Progenitor cell of endocrine pancreas (in vitro differentiated cells): ENCODE measurements around the gene SORCS2. TPM values are rescaled to one million over a fixed set of nuclear protein-coding genes. Genes with fewer than 3 reads are reported as not detected.

Source experiments
- DNase-seq: peaks from one replicate; pipeline ENCODE4 v3.0.0; 2021; ENCODE audit warnings: low spot score; ENCODE audit not compliant: unreplicated experiment
- H3K27ac Mint-ChIP-seq: 2 replicates; pipeline ENCODE4 v1.8.0; 2021; ENCODE audit warnings: mild to moderate bottlenecking, moderate library complexity, mixed read lengths
- H3K27me3 Mint-ChIP-seq: 2 replicates; pipeline ENCODE4 v1.8.0; 2021; ENCODE audit warnings: mixed read lengths
- H3K36me3 Mint-ChIP-seq: 2 replicates; pipeline ENCODE4 v1.8.0; 2022; ENCODE audit warnings: mixed read lengths; ENCODE audit not compliant: insufficient read depth
- H3K4me1 Mint-ChIP-seq: 2 replicates; pipeline ENCODE4 v1.8.0; 2021; ENCODE audit warnings: low read depth, mixed read lengths
- H3K4me3 Mint-ChIP-seq: 2 replicates; pipeline ENCODE4 v1.8.0; 2021; ENCODE audit warnings: low read depth, mild to moderate bottlenecking, moderate library complexity, mixed read lengths
- H3K9me3 Mint-ChIP-seq: 2 replicates; pipeline ENCODE4 v1.8.0; 2021; ENCODE audit warnings: low read depth, mixed read lengths
- CTCF ChIP-seq: fragments of 200-600 bp; sonication (generic); IDR thresholded peaks from one replicate; pipeline ENCODE4 v1.5.0; 2021; ENCODE audit warnings: antibody characterized with exemption, mild to moderate bottlenecking; ENCODE audit not compliant: unreplicated experiment
- total RNA-seq: library from RNA; stranded (reverse); gene quantifications from 2 replicates; pipeline ENCODE4 v1.2.1, GENCODE V29; 2021

Gene SORCS2
- total RNA-seq, 1 donor from 2014 or later: 2.2 TPM

DNA sequence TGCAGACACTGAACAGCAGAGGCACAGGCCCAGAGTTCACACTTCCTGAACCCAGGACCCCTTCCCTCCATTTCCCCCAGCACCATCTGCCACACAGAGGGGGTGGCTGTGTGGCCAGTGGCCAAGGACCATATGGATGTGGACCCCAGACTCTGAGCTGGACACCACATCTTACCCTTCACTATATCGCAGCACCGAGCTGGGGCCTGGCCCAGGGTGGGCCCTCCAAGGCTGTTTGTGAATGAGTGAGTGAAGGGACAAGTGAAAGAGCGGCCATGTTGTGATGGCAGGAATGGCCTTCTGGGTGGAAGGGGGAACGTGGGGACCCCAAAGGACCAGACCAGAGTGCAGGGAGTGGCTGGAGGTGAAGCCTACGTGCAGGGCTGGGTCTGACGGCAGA is 498.7 kb downstream of the SORCS2 start:
- no peak for DNase-seq
- TF ChIP-seq CTCF: no peak
- Mint-ChIP-seq H3K4me1 (peaks cover 2% of the 10 kb centered on the region), H3K4me3 (no peak overlapping the region), H3K36me3 (no peaks in the 10 kb centered on the region), H3K9me3 (no peaks in the 10 kb centered on the region), H3K27me3 (peaks cover 10% of the 10 kb centered on the region), H3K27ac (no peak overlapping the region)

DNA sequence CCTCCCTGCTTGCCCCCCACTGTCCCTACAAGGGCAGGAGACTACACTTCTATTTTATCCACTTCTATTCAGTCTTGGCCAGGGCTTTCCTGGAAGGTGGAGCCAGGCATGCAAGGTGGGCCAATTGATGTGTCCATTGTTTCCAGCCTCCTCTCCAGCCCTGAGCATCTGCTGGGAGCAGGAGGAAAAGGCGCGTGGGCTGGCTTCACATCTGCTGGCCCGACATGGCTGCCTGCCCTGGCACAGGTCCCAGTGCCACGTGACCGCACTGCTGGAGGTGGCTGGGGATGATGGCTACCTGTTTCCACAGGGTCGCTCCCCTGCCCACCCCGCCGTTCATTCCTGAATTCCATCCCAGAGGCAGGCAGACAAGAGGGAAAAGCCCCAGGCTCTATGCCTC is 499.6 kb downstream of the SORCS2 start:
- no peak for DNase-seq
- peaks cover 2% of the 10 kb centered on the region for H3K4me1 Mint-ChIP-seq
- H3K36me3 Mint-ChIP-seq: no peaks in the 10 kb centered on the region
- H3K4me3 Mint-ChIP-seq: no peak overlapping the region
- TF ChIP-seq CTCF: no peak
- H3K27ac Mint-ChIP-seq: no peak overlapping the region
- H3K27me3 Mint-ChIP-seq: peaks cover 13% of the 10 kb centered on the region
- H3K9me3 Mint-ChIP-seq: no peaks in the 10 kb centered on the region

DNA sequence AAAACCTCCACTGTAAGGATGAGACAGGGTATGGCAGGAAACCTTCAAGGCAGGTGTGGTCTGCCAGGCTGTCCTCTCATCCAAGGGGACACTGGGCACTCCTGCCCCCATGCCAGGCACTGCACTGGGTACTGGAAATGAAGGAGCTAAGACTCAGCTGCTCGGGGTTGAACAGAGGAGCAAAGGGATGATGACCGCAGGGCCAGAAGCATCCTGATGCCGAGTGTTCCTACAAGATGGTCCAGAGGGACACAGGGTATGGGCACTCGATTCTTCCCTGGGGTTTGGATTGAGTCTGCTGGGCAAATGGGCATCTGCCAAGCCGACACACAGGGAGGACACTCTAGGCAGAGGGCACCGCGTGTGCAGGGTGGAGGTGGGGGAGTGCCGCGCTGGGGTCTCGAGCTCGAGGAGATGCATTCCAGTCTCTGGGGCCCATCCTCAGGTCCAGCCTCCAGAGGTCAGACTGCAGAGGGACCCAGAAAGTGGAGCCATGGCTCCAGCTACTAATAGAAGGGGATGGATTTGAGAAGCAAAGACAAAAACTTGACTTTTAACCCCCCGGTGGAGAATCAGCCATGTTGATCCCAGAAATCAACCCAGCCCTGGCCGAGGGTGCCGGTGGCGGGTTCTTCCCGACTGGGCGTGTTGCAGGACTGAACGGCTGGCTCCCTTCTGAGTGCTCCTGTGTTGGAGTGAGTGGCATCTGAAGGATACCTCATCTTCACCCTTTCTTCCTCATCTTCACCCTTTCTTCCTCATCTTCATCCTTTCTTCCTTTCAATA is 500.3 kb downstream of the SORCS2 start:
- DNase-seq: no peak
- Mint-ChIP-seq H3K4me3 (no peak overlapping the region), H3K27ac (no peak overlapping the region), H3K27me3 (peaks cover 13% of the 10 kb centered on the region), H3K9me3 (no peaks in the 10 kb centered on the region), H3K4me1 (peaks cover 2% of the 10 kb centered on the region), H3K36me3 (no peaks in the 10 kb centered on the region)
- no peak for TF ChIP-seq CTCF

- Mint-ChIP-seq H3K27ac (no peak overlapping the region), H3K36me3 (no peaks in the 10 kb centered on the region), H3K27me3 (peaks cover 13% of the 10 kb centered on the region), H3K9me3 (no peaks in the 10 kb centered on the region), H3K4me1 (peaks cover under 1% of the 10 kb centered on the region), H3K4me3 (no peak overlapping the region)
- TF ChIP-seq CTCF: no peak
- DNase-seq: no peak
Observed at GRCh38 chr4:7693237-7693608, 500.9 kb downstream of the SORCS2 start.

DNA sequence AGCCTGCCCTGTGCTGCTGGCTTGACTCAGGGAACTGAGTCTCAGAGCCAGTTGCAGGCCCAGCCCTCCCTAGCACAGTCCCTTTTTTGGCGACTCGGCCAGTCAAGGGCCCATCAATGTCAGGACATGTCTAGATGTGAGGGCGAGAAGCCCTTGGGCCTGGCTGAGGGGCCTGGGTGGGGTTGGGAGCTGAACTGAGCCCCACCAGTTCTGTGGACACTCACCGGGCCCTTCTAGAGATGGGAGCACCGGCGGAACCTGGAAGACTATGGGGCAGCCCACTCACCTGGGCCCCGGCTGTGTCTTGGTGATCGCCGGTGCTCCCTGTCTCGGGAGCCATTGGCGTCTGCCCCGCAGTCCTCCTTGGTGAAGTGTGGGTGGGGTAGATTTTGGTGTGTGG is 501.4 kb downstream of the SORCS2 start:
- no peaks in the 10 kb centered on the region for H3K36me3 Mint-ChIP-seq
- peaks cover 16% of the 10 kb centered on the region for H3K27me3 Mint-ChIP-seq
- no peak overlapping the region for H3K27ac Mint-ChIP-seq
- no peak for DNase-seq
- no peaks in the 10 kb centered on the region for H3K4me1 Mint-ChIP-seq
- no peak overlapping the region for H3K4me3 Mint-ChIP-seq
- TF ChIP-seq CTCF: no peak
- H3K9me3 Mint-ChIP-seq: no peaks in the 10 kb centered on the region
